ENCODE measurements around the gene SLC7A7. TPM values are rescaled to one million over a fixed set of nuclear protein-coding genes. Genes with fewer than 3 reads are reported as not detected.
"Not testable (repeated sequence)": the region's sequence is repeated elsewhere in the genome, so short reads cannot be mapped to it uniquely, and the experiment has no call there.

SLC7A7 gene
- total RNA-seq, 2 donors from 2014 or later, result 0.55 to 3.1 TPM

DNA sequence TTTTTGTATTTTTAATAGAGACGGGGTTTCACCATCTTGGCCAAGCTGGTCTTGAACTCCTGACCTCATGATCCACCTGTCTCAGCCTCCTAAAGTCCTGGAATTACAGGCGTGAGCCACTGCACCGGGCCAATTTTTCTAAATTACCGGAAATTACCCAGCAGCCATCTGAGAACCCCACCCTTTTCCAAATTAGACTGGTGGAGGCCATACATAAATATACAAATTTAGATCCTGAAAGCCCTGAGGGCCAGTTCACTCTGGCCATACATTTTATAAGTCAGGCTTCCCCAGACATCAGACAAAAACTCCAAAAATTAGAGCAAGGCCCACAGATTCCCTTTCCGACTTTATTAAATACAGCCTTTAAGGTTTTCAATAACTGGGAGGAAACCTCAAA lies 83.2 kb downstream of the SLC7A7 start:
- H3K4me1 Mint-ChIP-seq; H3K27ac Mint-ChIP-seq; DNase-seq; H3K27me3 Mint-ChIP-seq; ATAC-seq; H3K4me3 Mint-ChIP-seq; H3K9me3 ChIP-seq (ENCODE audit: control insufficient read depth, low read length, poor library complexity, severe bottlenecking); H3K36me3 Mint-ChIP-seq (ENCODE audit: low read depth): not testable (repeated sequence)

DNA sequence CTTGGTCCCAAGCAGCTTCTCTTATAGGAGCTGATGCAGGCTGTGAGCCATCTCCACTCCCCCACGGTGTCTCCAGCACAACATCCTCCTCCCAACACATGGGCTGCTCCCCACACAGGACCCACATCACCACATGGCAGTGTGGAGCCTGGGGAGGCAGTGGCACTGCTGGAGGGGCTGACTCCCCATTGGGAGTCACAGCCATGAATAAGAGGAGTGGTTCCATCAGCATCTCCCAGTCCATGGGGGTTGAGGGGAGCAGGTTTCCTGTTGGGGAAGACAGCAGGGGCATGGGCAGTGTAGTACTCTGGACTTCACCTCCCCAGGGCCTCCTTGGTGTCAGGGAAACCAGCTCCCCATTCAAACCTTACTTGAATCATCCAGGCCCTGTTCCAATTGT lies 89.2 kb downstream of the SLC7A7 start:
- H3K36me3 Mint-ChIP-seq (ENCODE audit: low read depth), result no peaks in the 10 kb centered on the region
- H3K27ac Mint-ChIP-seq, result no peak overlapping the region
- H3K9me3 ChIP-seq (ENCODE audit: control insufficient read depth, low read length, poor library complexity, severe bottlenecking), result no peaks in the 10 kb centered on the region
- H3K4me1 Mint-ChIP-seq, result no peaks in the 10 kb centered on the region
- DNase-seq (no peak), ATAC-seq (no peak)
- H3K4me3 Mint-ChIP-seq, result no peak overlapping the region
- no peaks in the 10 kb centered on the region for H3K27me3 Mint-ChIP-seq

DNA sequence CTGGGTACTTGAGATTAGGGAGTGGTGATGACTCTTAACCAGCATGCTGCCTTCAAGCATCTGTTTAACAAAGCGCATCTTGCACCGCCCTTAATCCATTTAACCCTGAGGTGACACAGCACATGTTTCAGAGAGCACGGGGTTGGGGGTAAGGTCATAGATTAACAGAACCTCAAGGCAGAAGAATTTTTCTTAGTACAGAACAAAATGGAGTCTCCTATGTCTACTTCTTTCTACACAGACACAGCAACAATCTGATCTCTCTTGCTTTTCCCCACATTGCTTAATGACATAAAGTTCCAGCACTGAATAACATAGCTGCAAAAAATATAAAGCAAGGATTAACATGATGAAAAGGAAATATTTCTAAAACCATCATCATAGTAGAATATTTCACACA lies 89.9 kb downstream of the SLC7A7 start:
- H3K36me3 Mint-ChIP-seq (ENCODE audit: low read depth); DNase-seq; H3K4me1 Mint-ChIP-seq; ATAC-seq; H3K4me3 Mint-ChIP-seq; H3K27ac Mint-ChIP-seq; H3K9me3 ChIP-seq (ENCODE audit: control insufficient read depth, low read length, poor library complexity, severe bottlenecking); H3K27me3 Mint-ChIP-seq: not testable (repeated sequence)

DNA sequence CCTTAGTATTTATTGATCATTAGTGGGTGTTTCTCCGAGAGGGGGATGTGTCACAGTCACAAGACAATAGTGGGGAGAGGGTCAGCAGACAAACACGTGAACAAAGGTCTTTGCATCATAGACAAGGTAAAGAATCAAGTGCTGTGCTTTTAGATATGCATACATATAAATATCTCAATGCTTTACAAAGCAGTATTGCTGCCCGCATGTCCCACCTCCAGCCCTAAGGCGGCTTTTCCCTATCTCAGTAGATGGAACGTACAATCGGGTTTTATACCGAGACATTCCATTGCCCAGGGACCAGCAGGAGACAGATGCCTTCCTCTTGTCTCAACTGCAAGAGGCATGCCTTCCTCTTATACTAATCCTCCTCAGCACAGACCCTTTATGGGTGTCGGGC lies 90.4 kb downstream of the SLC7A7 start:
- H3K36me3 Mint-ChIP-seq (ENCODE audit: low read depth); H3K27me3 Mint-ChIP-seq; H3K9me3 ChIP-seq (ENCODE audit: control insufficient read depth, low read length, poor library complexity, severe bottlenecking); DNase-seq; H3K4me1 Mint-ChIP-seq; H3K4me3 Mint-ChIP-seq; ATAC-seq; H3K27ac Mint-ChIP-seq: not testable (repeated sequence)

DNA sequence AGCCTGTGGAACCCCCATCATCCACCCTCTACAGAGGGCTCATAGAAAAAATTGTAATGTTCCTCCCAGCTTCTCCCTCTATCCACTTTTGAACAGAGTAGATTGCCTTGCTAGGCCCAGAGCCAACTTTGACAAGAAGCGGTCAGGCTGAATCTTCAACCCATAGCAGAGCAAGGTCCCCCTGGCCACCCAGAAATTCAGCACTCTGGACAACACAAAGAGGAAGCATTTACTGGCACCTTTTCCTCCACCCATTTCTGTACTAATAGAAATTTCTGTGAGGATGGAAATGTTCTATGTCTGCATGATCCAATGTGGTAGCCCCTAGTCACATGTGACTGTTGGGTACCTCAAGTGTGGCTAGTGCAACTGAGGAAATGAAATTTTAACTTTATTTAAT lies 91.4 kb downstream of the SLC7A7 start:
- no peak for ATAC-seq
- H3K27ac Mint-ChIP-seq, result no peak overlapping the region
- no peak overlapping the region for H3K4me3 Mint-ChIP-seq
- H3K27me3 Mint-ChIP-seq, result no peaks in the 10 kb centered on the region
- no peaks in the 10 kb centered on the region for H3K9me3 ChIP-seq (ENCODE audit: control insufficient read depth, low read length, poor library complexity, severe bottlenecking)
- DNase-seq, result no peak
- H3K4me1 Mint-ChIP-seq, result no peaks in the 10 kb centered on the region
- no peaks in the 10 kb centered on the region for H3K36me3 Mint-ChIP-seq (ENCODE audit: low read depth)

Other genes with a start within 250 kb of the SLC7A7 start
- 10 to 100 TPM; 95.4 to 96.0 TPM for gene DAD1, start 226.2 kb downstream of the SLC7A7 start, total RNA-seq
- gene ABHD4, start 217.1 kb downstream of the SLC7A7 start, total RNA-seq, result 10 to 100 TPM; 12.3 to 19.0 TPM
- gene OR6J1, start 171.1 kb downstream of the SLC7A7 start, total RNA-seq, result not detected
- 100 to 1,000 TPM; 150 to 171 TPM for gene OXA1L, start 48.7 kb downstream of the SLC7A7 start, total RNA-seq
- 10 to 100 TPM; 36.2 to 44.6 TPM for gene MRPL52, start 14.5 kb upstream of the SLC7A7 start, total RNA-seq
- 1 to 10 TPM in 1 of 2 donors, under 1 TPM in 1; 0.85 to 1.0 TPM for gene MMP14, start 21.1 kb upstream of the SLC7A7 start, total RNA-seq
- gene LRP10, start 56.3 kb upstream of the SLC7A7 start, total RNA-seq, result 10 to 100 TPM; 76.9 to 84.5 TPM
- 1 to 10 TPM; 7.2 to 8.7 TPM for gene REM2, start 67.8 kb upstream of the SLC7A7 start, total RNA-seq
- 10 to 100 TPM; 77.3 to 88.9 TPM for gene RBM23, start 103.7 kb upstream of the SLC7A7 start, total RNA-seq
- gene PRMT5, start 113.9 kb upstream of the SLC7A7 start, total RNA-seq, result 10 to 100 TPM; 22.8 to 33.9 TPM
- gene HAUS4, start 141.7 kb upstream of the SLC7A7 start, total RNA-seq, result 10 to 100 TPM; 19.5 to 25.9 TPM
- 1 to 10 TPM; 1.3 to 1.5 TPM for gene AJUBA, start 167.1 kb upstream of the SLC7A7 start, total RNA-seq
- 1 to 10 TPM; 9.0 to 9.1 TPM for gene C14orf93, start 194.7 kb upstream of the SLC7A7 start, total RNA-seq
- gene PSMB5, start 219.5 kb upstream of the SLC7A7 start, total RNA-seq, result 10 to 100 TPM; 17.6 to 19.9 TPM
- gene PSMB11, start 226.8 kb upstream of the SLC7A7 start, total RNA-seq, result not detected
- gene CDH24, start 242.1 kb upstream of the SLC7A7 start, total RNA-seq, result 1 to 10 TPM; 1.6 to 1.8 TPM